ENCODE data around the gene JOSD1. TPM values are rescaled to one million over a fixed set of nuclear protein-coding genes. Genes with fewer than 3 reads are reported as not detected.
"Not testable (repeated sequence)": the region's sequence is repeated elsewhere in the genome, so short reads cannot be mapped to it uniquely, and the experiment has no call there.

JOSD1 gene
- total RNA-seq, 4 donors from 2014 or later, result 46.7 to 76.6 (median 62.2) TPM

DNA sequence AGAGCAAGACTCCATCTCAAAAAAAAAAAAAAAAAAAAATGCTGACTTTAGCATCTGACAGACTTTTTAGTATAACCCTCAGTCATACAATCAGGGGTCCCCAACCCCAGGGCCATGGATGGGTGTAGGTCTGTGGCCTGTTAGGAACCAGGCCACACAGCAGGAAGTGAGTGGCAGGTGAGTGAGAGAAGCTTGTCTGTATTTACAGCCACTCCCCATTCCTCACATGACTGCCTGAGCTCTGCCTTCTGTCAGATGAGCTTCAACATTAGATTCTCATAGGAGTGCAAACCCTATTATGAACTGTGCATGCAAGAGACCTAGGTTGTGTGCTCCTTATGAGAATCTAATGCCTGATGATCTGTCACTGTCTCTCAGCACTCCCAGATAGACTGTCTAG, 47.9 kb downstream of the JOSD1 start:
- no peaks in the 10 kb centered on the region for H3K9me3 ChIP-seq
- H3K4me1 ChIP-seq, result peaks cover 9 to 18% of the 10 kb centered on the region in 2 donors
- intact Hi-C loops (cut with DNase I), result no loop called here
- H3K27ac ChIP-seq, result no peak overlapping the region
- H3K27me3 ChIP-seq, result no peaks in the 10 kb centered on the region
- no peak for DNase-seq
- no peak overlapping the region for H3K4me3 ChIP-seq (replicated peaks in 1 of 3)
- TF ChIP-seq, protein P1, sequence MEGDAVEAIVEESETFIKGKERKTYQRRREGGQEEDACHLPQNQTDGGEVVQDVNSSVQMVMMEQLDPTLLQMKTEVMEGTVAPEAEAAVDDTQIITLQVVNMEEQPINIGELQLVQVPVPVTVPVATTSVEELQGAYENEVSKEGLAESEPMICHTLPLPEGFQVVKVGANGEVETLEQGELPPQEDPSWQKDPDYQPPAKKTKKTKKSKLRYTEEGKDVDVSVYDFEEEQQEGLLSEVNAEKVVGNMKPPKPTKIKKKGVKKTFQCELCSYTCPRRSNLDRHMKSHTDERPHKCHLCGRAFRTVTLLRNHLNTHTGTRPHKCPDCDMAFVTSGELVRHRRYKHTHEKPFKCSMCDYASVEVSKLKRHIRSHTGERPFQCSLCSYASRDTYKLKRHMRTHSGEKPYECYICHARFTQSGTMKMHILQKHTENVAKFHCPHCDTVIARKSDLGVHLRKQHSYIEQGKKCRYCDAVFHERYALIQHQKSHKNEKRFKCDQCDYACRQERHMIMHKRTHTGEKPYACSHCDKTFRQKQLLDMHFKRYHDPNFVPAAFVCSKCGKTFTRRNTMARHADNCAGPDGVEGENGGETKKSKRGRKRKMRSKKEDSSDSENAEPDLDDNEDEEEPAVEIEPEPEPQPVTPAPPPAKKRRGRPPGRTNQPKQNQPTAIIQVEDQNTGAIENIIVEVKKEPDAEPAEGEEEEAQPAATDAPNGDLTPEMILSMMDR (IDR thresholded peaks at IDR 0.05), result no peak
- TF ChIP-seq POLR2A (IDR thresholded peaks at IDR 0.05), result no peak
- no peaks in the 10 kb centered on the region for H3K36me3 ChIP-seq

DNA sequence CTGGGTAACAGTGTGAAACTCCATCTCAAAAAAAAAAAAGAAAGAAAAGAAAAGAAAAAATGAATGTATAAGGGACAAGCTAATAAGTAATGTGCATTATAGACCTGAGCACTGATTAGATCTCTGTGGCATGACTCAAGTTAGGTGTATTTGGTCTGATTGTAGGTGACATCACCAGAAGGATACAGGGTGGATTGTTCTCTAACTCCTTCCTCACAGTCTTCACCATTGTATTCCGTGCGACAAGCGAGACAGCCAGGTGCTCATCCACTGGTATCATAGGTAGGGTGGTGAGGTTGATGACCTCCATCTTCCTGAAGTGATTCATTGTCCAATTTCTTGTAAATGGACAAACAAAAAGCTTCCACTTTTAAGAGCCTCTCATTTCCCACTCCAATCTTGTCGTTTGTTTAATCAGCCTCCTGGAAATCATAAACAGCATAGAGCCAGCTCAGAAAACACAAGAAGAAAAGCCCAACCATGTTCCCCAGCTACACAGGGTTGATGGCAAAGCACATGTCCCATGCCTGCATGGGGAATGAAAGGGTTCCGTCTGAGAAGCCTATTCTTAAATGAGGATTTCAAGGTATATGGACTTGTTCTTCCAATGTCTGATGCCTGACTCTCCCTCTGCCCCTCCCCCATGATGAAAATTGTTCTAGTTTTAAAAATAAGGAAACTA, 50.8 kb downstream of the JOSD1 start:
- TF ChIP-seq, protein P1 (IDR thresholded peaks at IDR 0.05), result no peak
- no peak for TF ChIP-seq POLR2A (IDR thresholded peaks at IDR 0.05)
- WGBS, 2 donors, result 76 to 80% methylated on average over 5 of the region's 5 CpGs
- intact Hi-C loops (cut with DNase I), result no loop called here
- Histone ChIP-seq H3K4me1 (peaks cover 0 to 5% of the 10 kb centered on the region in 2 donors), H3K4me3 (replicated peaks in 1 of 3) (no peak overlapping the region), H3K36me3 (no peaks in the 10 kb centered on the region), H3K27me3 (no peaks in the 10 kb centered on the region), H3K9me3 (no peaks in the 10 kb centered on the region), H3K27ac (no peak overlapping the region)
- no peak for DNase-seq

DNA sequence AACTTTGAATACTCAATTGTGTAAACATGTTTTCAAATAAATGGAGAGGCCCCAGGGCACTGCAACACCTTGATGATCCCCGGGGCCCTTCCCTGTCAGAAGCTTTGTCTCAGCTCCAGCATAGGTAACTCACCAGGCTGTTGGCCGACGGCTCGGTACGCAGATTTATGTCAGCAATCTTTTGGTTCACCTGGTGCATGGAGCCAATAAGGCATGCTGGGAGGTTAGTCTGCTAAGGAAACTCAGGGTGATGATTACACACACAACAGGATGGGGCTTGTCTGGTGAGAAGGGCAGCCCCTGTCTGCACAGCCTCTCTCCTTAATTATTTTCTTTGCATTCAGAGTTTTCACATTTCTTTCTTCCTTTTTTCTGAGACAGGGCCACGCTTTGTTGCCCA, 55.3 kb downstream of the JOSD1 start:
- intact Hi-C loops (cut with DNase I), result no loop called here
- Histone ChIP-seq H3K27me3 (no peaks in the 10 kb centered on the region), H3K4me1 (peaks cover 0 to 1% of the 10 kb centered on the region in 2 donors), H3K4me3 (replicated peaks in 1 of 3) (no peak overlapping the region), H3K27ac (no peak overlapping the region), H3K36me3 (no peaks in the 10 kb centered on the region), H3K9me3 (no peaks in the 10 kb centered on the region)
- DNase-seq, result no peak
- WGBS, 2 donors, result 91 to 97% methylated on average over 6 of the region's 6 CpGs
- TF ChIP-seq, protein P1 (IDR thresholded peaks at IDR 0.05), result no peak
- no peak for TF ChIP-seq POLR2A (IDR thresholded peaks at IDR 0.05)

DNA sequence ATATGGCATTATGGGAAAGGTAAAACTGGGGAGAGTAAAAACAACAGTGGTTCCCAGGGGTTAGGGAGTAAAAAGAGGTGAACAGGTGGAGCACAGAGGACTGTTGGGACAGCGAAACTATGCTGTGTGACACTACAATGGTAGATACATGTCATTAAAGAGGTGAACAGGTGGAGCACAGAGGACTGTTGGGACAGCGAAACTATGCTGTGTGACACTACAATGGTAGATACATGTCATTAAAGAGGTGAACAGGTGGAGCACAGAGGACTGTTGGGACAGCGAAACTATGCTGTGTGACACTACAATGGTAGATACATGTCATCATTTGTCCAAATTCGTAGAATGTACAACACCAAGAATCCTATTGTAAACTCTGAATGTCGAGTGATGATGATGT, 56.5 kb downstream of the JOSD1 start:
- H3K27me3 ChIP-seq; H3K36me3 ChIP-seq; H3K4me3 ChIP-seq (replicated peaks in 1 of 3); H3K4me1 ChIP-seq; H3K9me3 ChIP-seq; DNase-seq; intact Hi-C loops (cut with DNase I); H3K27ac ChIP-seq: not testable (repeated sequence)
- 94 to 95% methylated on average over 5 of the region's 5 CpGs for WGBS, 2 donors

DNA sequence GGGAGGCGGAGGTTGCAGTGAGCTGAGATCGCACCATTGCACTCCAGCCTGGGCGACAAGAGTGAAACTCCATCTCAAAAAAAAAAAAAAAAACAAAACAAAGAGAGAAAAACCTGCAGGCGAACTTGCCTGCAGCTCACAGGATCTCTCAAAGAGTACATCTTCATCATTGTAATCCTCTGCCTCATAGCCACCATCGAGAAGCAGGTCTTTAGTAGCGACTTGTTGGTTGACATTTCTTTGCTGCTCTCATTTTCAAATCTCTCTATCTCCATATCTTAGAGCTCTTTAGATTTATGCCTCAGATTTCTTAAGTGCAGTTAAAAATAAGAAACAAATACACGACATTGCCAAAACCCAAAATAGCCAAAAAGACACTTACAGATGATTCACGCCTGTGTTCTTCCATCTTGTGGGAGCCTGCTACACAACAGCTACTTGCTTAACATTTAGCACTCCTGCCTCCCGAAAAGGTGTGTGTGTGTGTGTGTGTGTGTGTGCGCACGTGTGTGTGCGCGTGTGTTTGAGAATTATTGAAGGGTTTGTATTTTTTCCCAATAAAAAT, 59.2 kb downstream of the JOSD1 start:
- Histone ChIP-seq H3K9me3 (no peaks in the 10 kb centered on the region), H3K27me3 (no peaks in the 10 kb centered on the region), H3K4me1 (no peaks in the 10 kb centered on the region), H3K36me3 (peaks cover 0 to 7% of the 10 kb centered on the region in 2 donors), H3K4me3 (replicated peaks in 1 of 3) (no peak overlapping the region), H3K27ac (no peak overlapping the region)
- no peak for DNase-seq
- intact Hi-C loops (cut with DNase I), result no loop called here
- no peak for TF ChIP-seq POLR2A (IDR thresholded peaks at IDR 0.05)
- TF ChIP-seq, protein P1 (IDR thresholded peaks at IDR 0.05), result no peak
- 92 to 93% methylated on average over 13 of the region's 13 CpGs for WGBS, 2 donors
